Osteoblast (primary cell): ENCODE results near the gene FNDC11. TPM values are rescaled to one million over a fixed set of nuclear protein-coding genes. Genes with fewer than 3 reads are reported as not detected.

Experiments used
- DNase-seq: peaks from one replicate; pipeline ENCODE4 v3.0.0; 2011; ENCODE audit warnings: low spot score, mixed read lengths; ENCODE audit not compliant: insufficient read length; ENCODE audit errors: missing footprints
- H2AFZ ChIP-seq: 2 replicates; pipeline ENCODE4 v1.6.0; 2011; ENCODE audit warnings: mild to moderate bottlenecking, low read length
- H3K27ac ChIP-seq: 2 replicates; pipeline ENCODE4 v1.5.1; 2011; ENCODE audit warnings: mild to moderate bottlenecking, low read depth, low read length, moderate library complexity
- H3K27me3 ChIP-seq: 2 replicates; pipeline ENCODE4 v1.6.0; 2012; ENCODE audit warnings: mild to moderate bottlenecking, control low read depth, inconsistent platforms, low read length, moderate library complexity; ENCODE audit not compliant: insufficient read depth
- H3K36me3 ChIP-seq: 2 replicates; pipeline ENCODE4 v1.5.1; 2011; ENCODE audit warnings: mild to moderate bottlenecking, low read length, control low read depth, moderate library complexity; ENCODE audit not compliant: insufficient read depth
- H3K4me1 ChIP-seq: 2 replicates; pipeline ENCODE4 v1.5.1; 2011; ENCODE audit warnings: mild to moderate bottlenecking, low read length, control low read depth, moderate library complexity; ENCODE audit not compliant: insufficient read depth
- H3K4me2 ChIP-seq: 2 replicates; pipeline ENCODE4 v1.6.0; 2011; ENCODE audit warnings: mild to moderate bottlenecking, low read length; ENCODE audit not compliant: insufficient read depth
- H3K4me3 ChIP-seq: fragments of 200-600 bp; sonication (generic); 3 replicates; pipeline ENCODE4 v1.5.1; 2012; ENCODE audit warnings: mild to moderate bottlenecking, low read length, inconsistent platforms; ENCODE audit not compliant: insufficient read depth
- H3K79me2 ChIP-seq: 2 replicates; pipeline ENCODE4 v1.6.0; 2012; ENCODE audit warnings: mild to moderate bottlenecking, low read length, control low read depth, inconsistent platforms; ENCODE audit not compliant: insufficient read depth
- H3K9me3 ChIP-seq: 2 replicates; pipeline ENCODE4 v1.5.1; 2011; ENCODE audit warnings: low read depth, low read length, control low read depth
- H4K20me1 ChIP-seq: 2 replicates; pipeline ENCODE4 v1.6.0; 2012; ENCODE audit warnings: mild to moderate bottlenecking, low read length, control low read depth; ENCODE audit not compliant: insufficient read depth
- CTCF ChIP-seq: IDR thresholded peaks from 2 replicates; pipeline ENCODE4 v1.5.1; 2011; ENCODE audit warnings: mild to moderate bottlenecking, low read depth, low read length, moderate library complexity; ENCODE audit errors: extremely low read depth
- total RNA-seq: library from RNA; depleted of rRNA; stranded (reverse); fragments of >200 nt; gene quantifications from 2 replicates; pipeline ENCODE4 v1.2.3, GENCODE V29; 2012

The FNDC11 gene
- total RNA-seq, 1 donor: not detected

GRCh38 chr20:63542696-63543095 is 11.3 kb upstream of the FNDC11 start:
- Histone ChIP-seq H3K4me1 (no peaks in the 10 kb centered on the region), H4K20me1 (no peaks in the 10 kb centered on the region), H3K36me3 (no peaks in the 10 kb centered on the region), H3K79me2 (no peaks in the 10 kb centered on the region), H3K27me3 (peaks cover 7% of the 10 kb centered on the region), H3K27ac (no peak overlapping the region), H2AFZ (no peak overlapping the region), H3K9me3 (no peaks in the 10 kb centered on the region), H3K4me2 (no peak overlapping the region), H3K4me3 (no peak overlapping the region)
- TF ChIP-seq CTCF: no peak
- DNase-seq: no peak

- Histone ChIP-seq H3K27ac (no peak overlapping the region), H3K4me1 (no peaks in the 10 kb centered on the region), H3K79me2 (no peaks in the 10 kb centered on the region), H2AFZ (no peak overlapping the region), H3K4me2 (no peak overlapping the region), H3K36me3 (no peaks in the 10 kb centered on the region), H4K20me1 (no peaks in the 10 kb centered on the region), H3K27me3 (peaks cover 11% of the 10 kb centered on the region), H3K4me3 (no peak overlapping the region), H3K9me3 (no peaks in the 10 kb centered on the region)
- DNase-seq: no peak
- TF ChIP-seq CTCF: no peak
These were observed 10.8 kb upstream of the FNDC11 start for GRCh38 chr20:63543131-63543530.

- TF ChIP-seq CTCF: no peak
- H2AFZ ChIP-seq: no peak overlapping the region
These were observed 10.2 kb upstream of the FNDC11 start for GRCh38 chr20:63543733-63544132.

GRCh38 chr20:63544241-63544957 is 9.6 kb upstream of the FNDC11 start:
- TF ChIP-seq CTCF: no peak
- DNase-seq: no peak
- H3K9me3 ChIP-seq: no peaks in the 10 kb centered on the region
- no peak overlapping the region for H3K4me3 ChIP-seq
- H4K20me1 ChIP-seq: no peaks in the 10 kb centered on the region
- H3K27ac ChIP-seq: no peak overlapping the region
- no peaks in the 10 kb centered on the region for H3K79me2 ChIP-seq
- H3K4me2 ChIP-seq: no peak overlapping the region
- H2AFZ ChIP-seq: no peak overlapping the region
- H3K4me1 ChIP-seq: no peaks in the 10 kb centered on the region
- H3K36me3 ChIP-seq: no peaks in the 10 kb centered on the region
- peaks cover 19% of the 10 kb centered on the region for H3K27me3 ChIP-seq

More at GRCh38 chr20:63543733-63544132, 10.2 kb upstream of the FNDC11 start:
- no peak overlapping the region for H3K27ac ChIP-seq
- no peaks in the 10 kb centered on the region for H3K36me3 ChIP-seq
- H3K4me1 ChIP-seq: no peaks in the 10 kb centered on the region
- no peak overlapping the region for H3K4me2 ChIP-seq
- no peaks in the 10 kb centered on the region for H3K9me3 ChIP-seq
- no peak overlapping the region for H3K4me3 ChIP-seq
- DNase-seq: no peak
- no peaks in the 10 kb centered on the region for H4K20me1 ChIP-seq
- peaks cover 17% of the 10 kb centered on the region for H3K27me3 ChIP-seq
- H3K79me2 ChIP-seq: no peaks in the 10 kb centered on the region
